NCI-H128 (cell line): ENCODE results near the gene ADAM12.

Experiments used
- DNase-seq: peaks from one replicate; lab custom pipeline; 2025; ENCODE audit not compliant: unreplicated experiment; lab: John Stamatoyannopoulos, UW

Gene ADAM12

DNA sequence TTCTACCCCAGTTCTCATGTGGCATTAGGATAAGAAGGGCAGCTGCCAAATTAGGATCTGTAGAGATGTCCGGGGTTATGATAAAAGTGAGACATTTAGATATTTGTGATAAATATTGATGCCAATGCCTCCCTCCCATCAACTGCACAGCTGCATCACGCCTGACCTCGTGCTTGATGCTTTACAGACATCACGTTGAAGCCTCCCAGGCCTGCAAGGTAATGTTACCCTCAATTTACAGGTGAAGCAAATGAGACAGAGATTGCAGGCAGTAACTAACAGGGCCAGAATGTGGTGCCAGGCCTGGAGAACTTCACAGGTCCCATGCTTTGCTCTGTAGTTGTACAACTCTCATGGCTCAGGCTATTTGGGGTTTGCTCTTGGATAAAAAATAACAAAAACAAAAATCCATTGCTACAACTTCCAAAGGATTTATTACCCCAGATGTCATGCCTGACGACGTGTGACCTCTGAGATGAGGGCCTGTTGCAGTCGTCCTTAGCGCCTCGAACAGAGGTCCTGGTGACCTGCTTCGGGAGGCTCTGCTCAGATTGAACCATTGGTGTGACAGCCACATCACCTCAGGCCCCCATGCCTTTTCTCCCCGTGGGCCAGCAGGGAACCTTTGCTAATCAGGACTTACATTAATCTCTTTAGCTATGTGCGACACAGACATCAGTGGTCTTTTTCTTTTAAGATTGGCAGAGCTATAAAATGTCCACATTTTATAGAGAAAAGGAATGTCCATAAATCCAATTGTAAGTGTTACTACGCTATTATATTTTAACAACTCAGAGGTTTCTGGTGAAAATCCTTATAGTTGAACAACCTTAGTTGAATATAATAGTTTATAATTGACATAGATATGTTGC is 169.3 kb downstream of the ADAM12 start:
- no peak for DNase-seq

DNA sequence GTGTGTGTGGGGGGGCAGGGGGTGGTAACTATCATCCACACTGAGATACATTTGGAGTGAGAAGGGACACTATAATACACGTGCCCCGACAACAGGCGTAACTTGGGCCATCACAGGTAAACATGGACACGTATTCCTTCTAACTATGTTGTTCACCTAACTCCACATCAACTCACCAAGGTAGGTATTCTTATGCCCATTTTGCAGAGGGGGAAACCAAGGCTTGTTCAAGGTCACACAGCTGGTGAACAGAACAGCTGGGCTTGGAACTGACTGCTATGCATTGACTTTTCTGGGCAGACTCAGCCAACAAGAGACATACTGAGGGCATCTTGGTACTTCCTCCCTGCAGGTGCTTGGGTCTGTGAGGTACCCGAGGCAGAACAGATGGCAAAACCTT is 170.1 kb downstream of the ADAM12 start:
- DNase-seq = no peak

DNA sequence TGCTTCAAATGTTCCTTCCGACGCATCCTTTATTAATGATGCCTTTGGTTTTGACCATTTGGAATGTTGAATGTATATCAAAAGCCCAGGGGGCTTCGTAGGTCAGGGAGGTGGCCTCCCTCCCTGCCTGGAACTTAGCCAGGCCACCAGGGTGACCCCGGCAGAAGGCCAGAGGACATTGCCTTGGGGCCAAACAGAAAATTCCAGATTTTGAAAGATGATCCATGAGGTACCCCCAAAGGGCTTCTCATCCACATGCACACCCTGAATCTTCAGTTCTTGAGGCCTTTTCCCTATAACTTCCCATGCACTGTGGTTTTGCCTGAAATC is 171.7 kb downstream of the ADAM12 start:
- no peak for DNase-seq

DNA sequence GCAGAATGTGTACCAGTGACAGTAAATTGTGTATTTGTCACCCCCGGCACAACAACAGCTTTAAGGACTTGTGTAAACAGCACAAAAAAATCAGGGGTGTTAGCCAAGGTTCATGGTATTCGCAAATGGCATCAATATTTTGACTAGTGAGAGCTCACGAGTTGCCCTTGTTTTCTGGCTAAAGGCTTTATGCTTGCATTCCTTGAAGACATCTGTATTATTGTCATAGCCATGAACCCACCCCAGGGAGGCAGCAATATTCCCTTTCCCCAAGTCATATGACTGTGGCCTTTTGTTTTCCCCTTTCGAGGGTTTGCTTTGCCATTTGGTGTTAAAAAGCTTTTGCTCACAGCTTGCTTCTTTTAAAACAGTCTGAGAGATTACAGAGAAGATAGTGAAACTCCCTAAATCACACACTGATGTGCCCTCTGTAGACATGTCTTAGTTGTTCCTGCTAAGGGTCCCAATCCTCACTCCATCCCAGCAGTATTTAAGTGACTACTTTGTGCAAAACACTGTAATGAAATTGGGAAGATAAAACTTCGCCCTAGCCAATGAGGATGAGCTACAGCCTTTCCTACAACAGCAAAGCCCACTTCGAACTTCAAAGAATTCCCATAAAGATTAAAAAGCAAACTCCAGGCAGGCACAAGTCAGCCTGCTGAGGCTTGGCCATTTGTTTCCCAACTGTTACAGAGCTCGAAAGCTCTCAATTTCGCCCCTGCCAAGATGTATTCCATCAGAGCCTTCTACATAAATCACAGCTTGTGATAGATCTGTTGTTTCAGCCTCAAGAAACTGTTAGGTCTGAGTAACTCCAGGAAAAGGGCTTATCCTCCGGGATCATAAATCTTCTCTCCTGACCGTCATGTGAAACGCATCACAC is 172.3 kb downstream of the ADAM12 start:
- no peak for DNase-seq

DNA sequence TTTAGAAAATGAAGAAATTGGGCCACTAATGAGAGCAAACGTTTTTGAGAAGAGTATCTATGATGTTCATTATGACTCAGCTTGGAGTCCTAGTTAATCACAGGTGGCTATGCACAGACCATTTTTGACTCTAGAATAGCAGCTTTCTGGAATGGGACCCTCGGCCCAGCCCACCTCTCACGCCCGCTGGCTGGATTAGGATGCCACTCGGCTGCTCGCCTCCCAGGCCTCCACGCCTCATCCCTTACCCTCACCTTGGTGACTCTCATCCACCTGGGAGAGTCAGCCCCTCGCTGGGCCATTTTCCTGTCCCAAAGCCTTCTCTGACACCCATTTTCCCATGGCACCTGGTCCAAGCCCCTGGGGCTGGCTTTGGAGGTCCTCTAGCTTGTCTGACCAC is 173.6 kb downstream of the ADAM12 start:
- DNase-seq = no peak

DNA sequence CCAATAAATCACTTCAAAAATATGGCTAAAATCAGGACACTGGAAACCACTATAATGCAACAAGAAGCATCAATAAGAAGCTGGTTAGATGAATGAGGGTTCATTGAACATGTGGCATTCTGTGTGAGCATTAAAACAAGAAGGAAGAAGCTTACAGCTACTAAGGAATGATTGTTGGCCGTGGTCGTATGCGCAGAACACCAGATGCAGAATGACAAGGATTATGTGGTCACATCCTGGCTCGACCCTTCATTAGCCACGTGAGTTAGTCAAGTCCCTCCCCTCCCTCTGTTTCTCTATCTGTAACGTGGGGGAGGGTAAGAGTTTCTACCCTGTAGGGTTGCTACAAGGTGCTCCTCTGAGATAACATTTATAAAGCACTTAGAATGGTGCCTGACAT is 174.3 kb downstream of the ADAM12 start:
- DNase-seq = no peak

DNA sequence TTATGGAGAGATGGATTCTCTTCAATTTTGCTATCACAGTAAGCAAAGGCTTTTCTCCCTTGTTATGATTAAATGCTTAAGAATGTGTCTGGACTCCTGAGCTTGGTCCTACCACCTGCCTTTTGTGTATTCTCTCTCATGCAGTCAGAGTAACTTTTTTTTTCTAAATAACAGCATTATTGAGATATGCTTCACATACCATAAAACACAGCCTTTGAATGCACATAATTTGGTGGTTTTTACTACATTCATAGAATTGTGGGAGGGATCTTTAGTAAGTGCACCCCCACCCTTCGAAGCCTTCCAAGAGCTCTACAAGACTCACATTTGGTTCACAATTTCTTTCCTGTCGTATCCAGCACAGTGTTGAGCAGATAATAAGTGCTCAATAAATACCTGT is 175.5 kb downstream of the ADAM12 start:
- no peak for DNase-seq

DNA sequence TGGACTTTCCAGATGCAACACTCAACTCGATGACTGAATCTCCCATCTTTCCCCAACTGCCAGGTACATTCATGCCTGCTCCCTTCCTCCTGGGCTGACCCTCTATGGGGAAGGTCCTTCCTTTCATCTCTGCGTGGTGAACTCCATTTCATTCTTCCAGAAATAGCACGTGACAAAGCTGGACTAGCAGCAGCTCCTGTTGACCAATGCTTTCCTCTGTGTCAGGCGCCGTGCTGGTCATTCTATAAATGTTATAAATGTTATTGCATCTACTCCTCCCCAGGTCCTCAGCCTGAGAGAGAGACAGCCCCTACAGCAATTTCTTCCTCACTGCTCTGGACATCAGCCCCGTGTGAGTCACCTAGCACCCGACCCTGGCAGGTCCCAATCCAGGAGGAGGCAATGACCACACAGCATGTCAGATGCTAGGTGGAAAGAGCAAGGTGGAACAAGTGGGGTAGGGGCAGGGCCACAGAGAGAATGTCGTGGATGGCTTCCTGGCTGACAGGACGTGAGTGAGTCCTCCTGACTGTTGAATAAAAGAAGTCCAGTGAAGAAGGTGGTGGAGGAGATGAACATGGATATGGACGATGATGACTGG is 178.1 kb downstream of the ADAM12 start:
- no peak for DNase-seq

DNA sequence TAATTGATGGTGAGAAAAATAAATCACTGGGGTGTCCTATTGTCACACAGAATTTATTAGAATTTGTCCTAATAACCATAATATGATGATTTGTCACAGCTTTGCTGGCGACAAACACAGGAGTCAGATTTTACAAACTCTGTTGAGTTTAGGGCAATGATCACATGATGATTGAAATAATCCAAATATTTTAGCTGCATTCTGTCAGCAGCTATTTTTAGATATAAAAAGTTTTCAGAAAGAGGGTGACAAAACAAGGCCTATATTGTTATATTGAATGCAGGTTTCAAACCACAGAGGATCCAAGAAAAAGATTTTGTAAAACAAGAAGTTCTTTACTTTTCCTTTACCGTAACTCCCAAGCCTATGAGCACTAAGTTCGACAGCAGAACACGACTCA is 178.8 kb downstream of the ADAM12 start:
- no peak for DNase-seq

DNA sequence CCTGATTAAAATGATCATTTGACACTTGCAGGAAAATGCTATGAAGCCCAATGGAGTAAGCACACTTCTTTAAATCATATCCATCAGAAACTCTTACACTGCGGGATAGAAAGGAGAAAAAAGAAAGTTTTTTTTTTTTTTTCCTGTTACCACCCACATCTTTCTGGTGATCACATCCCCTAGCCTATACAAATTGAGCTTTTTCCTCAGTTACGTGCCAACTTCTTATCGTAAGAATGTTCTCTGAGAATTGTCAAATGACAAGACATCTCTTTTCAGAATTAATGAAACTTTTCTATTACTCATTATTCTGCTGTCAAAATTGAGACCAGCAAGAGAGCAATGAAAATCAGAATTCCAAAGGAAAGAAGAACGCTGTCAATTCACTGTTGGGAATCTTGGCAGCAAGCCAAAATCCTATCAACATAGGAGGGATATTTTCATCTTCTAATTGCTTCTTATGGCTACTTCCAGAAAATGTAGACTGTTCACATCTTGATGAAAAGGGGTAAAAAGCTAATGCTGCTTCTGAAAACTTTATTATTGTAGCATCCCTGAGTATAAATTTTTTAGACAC is 179.5 kb downstream of the ADAM12 start:
- DNase-seq = no peak

DNA sequence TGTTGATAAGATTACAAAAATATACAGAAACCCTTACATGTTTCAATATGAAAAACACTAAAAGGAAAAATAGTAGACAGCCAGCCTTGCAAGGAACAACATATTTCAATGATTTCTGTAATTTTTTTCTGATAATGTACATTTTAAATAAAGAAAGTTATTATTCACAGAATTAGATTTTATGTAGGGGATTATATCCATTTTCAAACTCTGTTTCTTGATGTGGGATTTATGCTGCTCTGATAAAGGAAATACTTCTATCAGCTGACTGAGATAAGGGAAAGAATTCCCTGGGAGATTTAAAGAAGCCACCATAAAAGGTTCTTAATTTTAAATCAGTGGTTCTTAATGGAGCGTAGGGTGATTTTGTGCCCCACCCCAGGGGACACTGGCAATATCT is 180.4 kb downstream of the ADAM12 start:
- DNase-seq = no peak

DNA sequence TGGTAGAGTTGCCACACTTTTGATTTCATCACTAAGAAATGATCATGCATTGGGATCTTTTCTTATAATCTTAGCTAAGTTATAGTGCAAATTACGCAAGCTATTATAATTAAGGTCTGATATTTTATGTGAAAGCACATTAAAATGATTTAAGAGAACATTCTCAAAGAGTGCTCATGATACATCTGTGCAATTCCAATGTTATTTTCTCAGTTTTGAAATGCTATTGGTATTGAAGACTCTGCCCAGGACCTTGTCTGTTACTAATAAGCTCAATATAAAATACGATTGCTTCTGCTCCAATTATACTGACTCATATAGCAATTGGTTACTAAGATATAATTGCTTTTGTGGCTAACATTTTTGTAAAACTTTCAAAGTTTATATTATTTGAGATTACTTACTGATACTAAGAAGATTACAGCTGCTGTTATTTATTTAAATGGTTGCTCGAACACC is 180.9 kb downstream of the ADAM12 start:
- no peak for DNase-seq

DNA sequence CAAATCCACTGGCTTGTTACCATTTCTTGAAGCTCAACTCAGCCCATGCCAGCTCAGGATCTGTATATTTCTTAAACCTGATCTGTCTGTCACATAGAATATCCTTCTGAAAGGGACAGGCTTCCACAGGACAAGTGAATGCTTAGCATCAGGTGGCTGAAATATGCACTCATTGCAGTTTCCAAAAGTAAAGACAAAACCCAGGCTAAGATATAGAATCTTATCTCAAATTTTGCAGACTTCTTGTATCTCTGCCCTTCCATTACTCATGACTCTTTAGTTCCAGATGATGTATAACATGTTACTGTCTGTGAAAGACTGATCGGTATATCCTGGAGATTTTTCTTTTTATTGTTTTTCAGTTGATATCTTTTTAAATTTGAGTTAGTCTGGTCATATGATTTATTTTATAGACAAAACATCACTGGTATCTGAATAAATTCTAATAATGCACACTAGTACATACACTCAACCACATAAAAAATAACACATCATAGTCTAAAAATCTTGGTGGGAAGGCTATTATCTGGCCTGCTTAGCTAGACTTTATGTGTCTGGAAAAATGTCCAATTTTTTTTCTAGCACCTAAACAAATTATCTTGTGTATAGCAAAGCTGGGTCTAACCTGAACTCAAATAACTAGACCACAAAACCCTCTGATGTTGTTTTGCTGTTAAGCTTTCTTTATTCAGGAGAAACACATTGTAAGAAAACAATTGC is 182.6 kb downstream of the ADAM12 start:
- DNase-seq = no peak

DNA sequence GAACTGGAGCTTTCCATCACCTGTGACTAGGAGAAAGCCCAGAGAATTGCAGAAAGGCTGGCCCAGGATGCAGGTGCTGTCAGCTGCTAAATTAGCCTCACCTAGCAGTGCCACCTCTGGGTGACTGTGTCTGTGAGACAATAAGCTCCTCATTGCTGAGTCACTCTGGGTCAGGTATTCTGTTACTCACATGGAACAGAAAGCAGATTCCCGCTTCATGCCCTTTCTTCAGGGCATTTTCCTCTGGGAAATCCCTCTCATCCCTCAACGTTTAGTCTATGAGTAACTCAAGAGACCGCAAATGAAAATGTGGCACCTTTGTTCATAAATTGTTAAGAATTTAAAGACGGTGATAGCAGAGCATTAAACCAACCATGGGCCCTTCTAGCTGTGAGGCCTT is 184.0 kb downstream of the ADAM12 start:
- no peak for DNase-seq

DNA sequence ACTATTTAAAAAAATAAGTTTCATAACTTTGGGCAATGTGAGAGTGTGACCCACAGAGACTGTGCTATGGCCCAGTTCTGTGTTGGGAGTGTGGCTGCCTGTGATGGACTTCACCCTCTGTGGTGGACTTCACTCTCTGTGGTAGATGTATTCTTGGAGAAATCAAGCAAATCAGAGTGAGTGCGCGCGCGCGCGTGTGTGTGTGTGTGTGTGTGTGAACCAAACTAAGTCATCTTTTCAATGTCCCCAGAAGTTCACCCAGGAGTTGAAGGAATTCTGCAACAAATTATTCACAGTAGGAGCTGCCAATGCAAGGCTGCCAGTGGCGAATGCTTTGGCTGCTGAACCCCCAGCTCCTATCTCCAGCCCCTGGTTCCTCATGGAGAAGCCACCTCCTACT is 184.5 kb downstream of the ADAM12 start:
- DNase-seq = no peak

DNA sequence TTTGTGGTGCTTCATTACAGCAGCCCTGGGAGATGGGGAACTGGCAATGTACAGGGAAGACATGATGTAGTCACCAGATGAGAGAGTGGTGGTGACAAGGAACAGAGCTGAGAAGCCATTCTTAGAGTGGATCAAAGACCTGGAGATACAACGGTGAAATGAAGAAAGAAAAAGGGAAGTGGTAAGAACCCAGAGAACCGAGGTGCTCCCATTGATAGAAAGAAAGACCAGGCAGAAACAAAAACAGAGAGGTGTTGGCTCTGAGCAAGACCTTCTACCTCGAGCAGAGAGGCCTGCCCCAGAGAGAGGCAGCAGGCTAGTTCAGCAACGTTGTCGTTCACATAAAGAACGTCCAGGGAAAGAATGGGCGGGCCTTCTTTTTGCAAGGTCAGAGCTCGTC is 186.7 kb downstream of the ADAM12 start:
- no peak for DNase-seq

DNA sequence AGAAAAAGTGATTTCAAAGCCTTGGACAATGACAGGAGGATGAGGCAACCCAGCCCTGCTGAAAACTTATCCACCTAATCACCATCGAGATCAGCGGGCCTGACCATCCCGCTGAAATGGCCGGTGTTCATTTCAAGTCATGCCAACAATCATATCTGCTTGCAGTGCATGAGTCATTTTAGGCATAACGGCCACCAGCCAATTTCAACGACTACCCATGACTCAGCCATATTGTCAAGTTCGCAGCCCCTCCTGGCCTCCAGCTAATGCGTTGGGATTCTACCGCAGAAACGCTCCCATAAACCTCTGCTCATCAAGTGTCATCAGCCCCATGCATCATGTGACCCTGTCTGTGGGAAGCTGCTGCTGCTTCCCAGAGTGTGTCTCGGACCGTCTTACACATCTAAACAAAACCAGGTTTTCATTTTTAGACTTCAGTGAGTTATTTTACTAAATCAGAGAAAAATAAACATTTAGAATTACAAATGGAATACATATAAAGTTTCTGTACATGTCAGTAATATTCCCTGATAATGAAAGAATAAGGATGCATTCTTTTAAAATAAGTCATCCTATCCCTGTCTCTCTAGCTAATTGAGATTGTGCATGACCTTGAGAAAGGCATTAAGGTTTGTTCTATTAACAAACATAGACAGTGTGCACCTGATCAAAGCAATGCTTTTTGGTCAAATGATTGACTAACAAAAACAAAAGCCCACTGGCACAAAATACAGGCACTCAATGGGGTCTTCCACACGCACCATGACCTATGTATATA is 188.9 kb downstream of the ADAM12 start:
- no peak for DNase-seq

DNA sequence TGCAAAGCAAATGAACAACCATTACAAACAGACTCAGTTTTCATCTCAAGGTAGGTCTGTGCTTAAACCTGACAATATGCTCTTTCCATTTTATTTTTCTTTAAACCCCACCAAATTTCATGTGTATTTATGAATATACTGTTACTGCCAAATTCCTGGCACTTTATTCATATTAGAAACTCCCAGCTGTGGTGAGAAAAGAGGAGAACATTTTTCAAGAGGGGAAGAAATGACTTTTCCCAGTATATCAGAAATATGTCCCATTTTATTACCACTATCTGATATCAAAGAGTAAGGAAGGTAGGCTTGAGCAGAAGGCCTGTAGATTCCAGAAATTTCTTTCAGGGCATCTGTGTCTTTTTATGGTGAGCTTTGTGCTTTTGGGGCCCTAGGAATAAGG is 189.6 kb downstream of the ADAM12 start:
- no peak for DNase-seq

DNA sequence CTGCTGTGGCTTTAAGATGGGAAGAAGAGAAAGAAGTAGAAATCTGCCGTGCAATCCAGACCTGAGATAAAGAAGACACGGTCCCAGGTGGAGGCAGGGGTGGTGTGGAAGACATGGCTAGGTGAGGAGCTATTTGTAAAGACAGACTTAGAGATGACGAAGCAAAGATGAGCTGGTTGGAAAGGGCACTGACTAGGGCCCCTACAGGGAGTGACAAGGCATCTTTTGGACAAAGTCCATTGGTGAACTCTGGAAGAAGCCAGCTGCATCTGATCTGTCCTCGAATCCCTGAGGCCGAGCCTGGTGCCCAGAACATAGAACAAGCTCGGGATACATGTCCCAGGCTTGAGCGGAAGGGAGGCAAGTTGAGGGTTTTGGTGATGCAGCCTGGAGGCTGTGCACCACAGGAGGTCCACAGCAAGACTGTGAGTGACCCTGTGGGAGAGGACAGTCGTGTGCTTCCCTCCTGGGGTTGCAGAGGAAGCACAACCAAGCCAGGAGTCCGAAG is 191.2 kb downstream of the ADAM12 start:
- no peak for DNase-seq

DNA sequence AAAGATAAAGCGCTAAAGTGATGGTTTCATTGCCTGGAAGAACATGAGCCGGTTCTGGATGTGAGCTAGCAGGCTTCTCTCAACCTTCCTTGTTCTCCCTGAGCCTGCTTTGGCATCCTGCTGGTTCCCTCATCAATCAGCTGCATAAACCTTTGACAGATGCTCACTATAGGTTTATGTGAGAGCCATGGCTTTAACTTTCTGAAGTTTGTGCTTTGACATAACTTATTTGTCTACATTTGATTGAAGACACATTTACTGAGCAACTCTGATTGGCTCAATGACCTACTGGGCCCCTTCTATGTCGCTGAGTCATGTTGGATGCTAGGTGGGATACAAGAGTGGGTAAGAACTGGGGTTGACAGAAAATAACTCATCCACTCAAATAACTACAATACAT is 192.0 kb downstream of the ADAM12 start:
- no peak for DNase-seq
